GM12865 (cell line): ENCODE data around the gene MAP2K5.
A peak's percentile ranks its signal among the peaks of the same experiment; 100 is the strongest.

Experiments
- DNase-seq: peaks from one replicate; pipeline ENCODE4 v3.0.0; 2010; ENCODE audit warnings: low read depth
- H3K4me3 ChIP-seq: 2 replicates; pipeline ENCODE4 v1.5.1; 2011; ENCODE audit warnings: mild to moderate bottlenecking, low read depth, low read length, control low read depth
- CTCF ChIP-seq: IDR thresholded peaks from 2 replicates; pipeline ENCODE4 v1.5.1; 2011; ENCODE audit warnings: low read length, control low read depth, low read depth, inconsistent platforms; ENCODE audit not compliant: insufficient read depth; ENCODE audit errors: missing control alignments

Gene MAP2K5

DNA sequence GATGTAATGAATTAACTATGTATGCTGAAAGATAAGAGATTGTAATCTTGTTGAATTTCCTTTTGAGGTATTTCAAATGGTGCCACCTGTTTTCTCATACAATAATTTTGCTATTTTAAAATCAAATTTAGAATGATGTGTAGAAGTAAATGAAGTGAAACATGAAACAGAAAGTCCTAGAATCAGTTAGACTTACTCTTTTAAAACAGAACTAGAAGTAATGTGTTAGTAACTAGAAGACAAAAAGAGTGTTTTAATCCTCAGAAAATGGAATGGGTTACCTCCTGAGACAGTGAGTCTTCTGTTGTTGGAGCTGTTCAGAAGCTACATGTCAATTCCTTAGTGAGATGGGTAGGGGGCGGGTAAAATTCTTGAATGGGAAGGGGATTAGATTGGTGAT is 8.1 kb upstream of the MAP2K5 start:
- H3K4me3 ChIP-seq = no peak overlapping the region
- DNase-seq = peak; percentile 28
- TF ChIP-seq CTCF = no peak

DNA sequence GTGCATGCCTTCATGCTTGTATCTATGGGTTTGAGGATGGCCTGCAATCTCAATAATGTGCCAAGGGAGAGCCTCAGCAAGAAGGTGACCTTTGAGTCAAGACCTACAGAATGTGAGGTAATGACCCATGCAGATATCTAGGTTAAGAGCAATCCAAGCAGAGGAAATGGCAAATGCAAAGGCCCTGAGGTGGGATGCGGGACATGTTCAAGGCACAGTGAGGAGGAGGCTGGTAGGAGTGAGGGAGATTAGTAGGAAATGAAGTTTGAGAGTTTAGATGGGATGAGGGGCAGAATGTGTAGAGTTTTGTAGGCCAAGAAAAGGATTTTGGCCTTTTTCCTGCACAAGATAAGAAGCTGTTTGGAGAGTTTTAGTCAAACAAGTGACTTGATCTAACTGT is 4.7 kb upstream of the MAP2K5 start:
- no peak for TF ChIP-seq CTCF
- no peak overlapping the region for H3K4me3 ChIP-seq

GRCh38 chr15:67543348-67543718 is 830 bp downstream of the MAP2K5 start:
- peak; percentile 27 for DNase-seq

More for the DNA sequence above, 4.7 kb upstream of the MAP2K5 start:
- DNase-seq = no peak

GRCh38 chr15:67544475-67544874 is 2.0 kb downstream of the MAP2K5 start:
- no peak overlapping the region for H3K4me3 ChIP-seq
- no peak for DNase-seq
- TF ChIP-seq CTCF = no peak

More at GRCh38 chr15:67543348-67543718, 830 bp downstream of the MAP2K5 start:
- peak overlapping the region; percentile 95 for H3K4me3 ChIP-seq
- no peak for TF ChIP-seq CTCF

DNA sequence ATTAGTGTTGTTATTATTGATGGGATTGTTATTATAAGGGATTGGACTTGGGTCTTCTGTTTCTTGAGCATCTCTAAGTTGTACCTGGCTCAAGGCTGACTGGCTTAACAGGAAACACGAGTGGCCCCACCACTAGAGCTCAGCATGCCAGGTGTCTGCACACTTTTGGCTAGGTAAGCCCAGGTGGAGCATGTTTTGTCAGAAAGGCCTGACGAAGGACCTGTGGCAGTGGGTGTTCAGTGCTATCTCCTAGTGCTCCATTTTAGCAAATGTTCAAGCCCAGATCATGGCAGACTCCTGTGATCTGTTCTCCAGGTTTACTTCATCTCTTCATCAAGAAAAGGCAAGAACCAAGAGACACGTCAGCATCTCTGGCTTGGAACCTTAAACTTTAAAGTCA is 3.4 kb downstream of the MAP2K5 start:
- DNase-seq = no peak
- H3K4me3 ChIP-seq = no peak overlapping the region
- TF ChIP-seq CTCF = no peak

DNA sequence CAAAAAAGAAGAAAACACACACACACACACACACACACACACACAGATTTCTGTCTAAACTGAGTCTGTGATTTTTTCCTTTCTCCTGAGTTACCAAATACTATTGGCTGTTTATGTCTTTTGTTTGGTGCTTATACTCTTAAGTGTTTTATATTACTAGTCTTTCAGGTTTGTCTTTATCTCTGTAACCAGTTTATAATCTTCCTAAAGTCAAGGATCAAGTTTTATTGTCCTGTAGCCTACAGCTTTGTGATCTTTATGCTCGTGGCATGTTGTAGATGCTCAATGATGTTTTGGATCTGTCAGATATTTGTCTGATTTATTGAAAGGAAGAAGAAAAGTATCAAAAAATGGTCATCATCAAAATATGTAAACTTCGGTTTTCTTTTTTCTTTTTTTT is 4.6 kb downstream of the MAP2K5 start:
- H3K4me3 ChIP-seq = no peak overlapping the region
- no peak for DNase-seq
- TF ChIP-seq CTCF = no peak

DNA sequence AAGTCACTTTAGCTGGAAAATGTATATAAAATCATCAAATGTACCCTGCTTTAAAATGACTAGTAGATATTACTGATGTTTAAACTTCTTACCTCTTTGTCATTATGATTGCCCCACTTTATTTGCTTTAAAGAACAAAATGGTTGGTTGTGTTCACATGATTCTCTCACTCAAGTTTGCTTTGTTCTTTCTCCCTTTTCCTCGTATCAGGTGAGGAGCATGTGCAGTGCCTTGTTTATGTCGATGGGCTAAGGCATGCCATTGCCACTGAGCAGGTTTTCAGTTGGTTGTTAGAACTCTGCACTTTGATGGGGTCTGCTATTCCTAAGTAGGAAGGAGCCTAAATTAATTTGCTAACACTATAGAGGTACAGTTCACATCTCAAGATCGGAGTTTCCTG is 5.3 kb downstream of the MAP2K5 start:
- H3K4me3 ChIP-seq = no peak overlapping the region
- no peak for DNase-seq
- TF ChIP-seq CTCF = no peak
